Retinal pigment epithelial cell (primary cell): ENCODE measurements around the gene SUSD1.
"Not testable (repeated sequence)": the region's sequence is repeated elsewhere in the genome, so short reads cannot be mapped to it uniquely, and the experiment has no call there.

Experiments used
- DNase-seq: peaks from one replicate; pipeline ENCODE4 v3.0.0-alpha.2; 2010; ENCODE audit warnings: low read depth
- H3K4me3 ChIP-seq: 2 replicates; pipeline ENCODE4 v1.5.1; 2011; ENCODE audit warnings: mild to moderate bottlenecking, low read length, control low read depth, moderate library complexity
- TF ChIP-seq, protein P1 (sequence below): conservative IDR thresholded peaks from 2 replicates; pipeline ENCODE4 v1.5.1; 2011; ENCODE audit warnings: low read depth, low read length, control low read depth, inconsistent platforms

The SUSD1 gene

DNA sequence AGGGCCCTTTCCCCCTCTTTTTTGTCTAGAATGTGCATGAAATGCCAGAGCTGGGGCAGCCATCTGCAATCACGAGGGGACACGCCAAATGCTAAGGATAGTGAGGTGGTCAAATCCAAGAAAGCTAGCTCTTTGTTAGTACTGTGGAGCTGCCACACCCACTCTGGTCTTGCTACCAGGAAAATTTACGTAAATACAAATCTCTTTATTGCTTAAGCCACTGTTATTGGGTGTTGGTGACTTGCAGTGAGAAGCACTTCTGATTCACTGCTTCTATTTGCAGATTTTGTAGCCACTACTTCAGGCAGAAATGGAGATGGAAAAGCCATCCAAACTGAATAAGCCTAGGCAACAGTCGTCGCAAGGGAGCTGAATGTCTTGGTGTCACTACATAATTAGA, 25.6 kb upstream of the SUSD1 start:
- TF ChIP-seq, protein P1, sequence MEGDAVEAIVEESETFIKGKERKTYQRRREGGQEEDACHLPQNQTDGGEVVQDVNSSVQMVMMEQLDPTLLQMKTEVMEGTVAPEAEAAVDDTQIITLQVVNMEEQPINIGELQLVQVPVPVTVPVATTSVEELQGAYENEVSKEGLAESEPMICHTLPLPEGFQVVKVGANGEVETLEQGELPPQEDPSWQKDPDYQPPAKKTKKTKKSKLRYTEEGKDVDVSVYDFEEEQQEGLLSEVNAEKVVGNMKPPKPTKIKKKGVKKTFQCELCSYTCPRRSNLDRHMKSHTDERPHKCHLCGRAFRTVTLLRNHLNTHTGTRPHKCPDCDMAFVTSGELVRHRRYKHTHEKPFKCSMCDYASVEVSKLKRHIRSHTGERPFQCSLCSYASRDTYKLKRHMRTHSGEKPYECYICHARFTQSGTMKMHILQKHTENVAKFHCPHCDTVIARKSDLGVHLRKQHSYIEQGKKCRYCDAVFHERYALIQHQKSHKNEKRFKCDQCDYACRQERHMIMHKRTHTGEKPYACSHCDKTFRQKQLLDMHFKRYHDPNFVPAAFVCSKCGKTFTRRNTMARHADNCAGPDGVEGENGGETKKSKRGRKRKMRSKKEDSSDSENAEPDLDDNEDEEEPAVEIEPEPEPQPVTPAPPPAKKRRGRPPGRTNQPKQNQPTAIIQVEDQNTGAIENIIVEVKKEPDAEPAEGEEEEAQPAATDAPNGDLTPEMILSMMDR = no peak
- H3K4me3 ChIP-seq = no peak overlapping the region
- no peak for DNase-seq

DNA sequence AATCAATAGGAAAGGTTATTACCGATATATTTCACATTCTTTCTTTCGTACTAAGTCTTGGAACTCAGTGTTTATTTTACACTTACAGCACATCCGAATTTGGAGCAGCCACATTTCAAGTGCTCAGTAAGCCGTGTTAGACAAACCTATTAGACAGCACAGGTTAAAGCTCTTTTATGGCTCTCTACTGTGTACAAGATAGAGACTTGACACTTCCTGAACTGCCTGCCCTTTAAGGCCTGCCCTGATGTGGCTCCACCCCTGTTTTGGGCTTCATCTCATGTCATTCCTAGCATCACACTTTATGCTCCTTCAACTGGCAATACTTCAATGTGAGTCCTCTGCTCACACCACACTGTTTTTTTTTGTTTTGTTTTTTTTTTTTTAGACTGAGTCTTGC, 23.5 kb upstream of the SUSD1 start:
- no peak overlapping the region for H3K4me3 ChIP-seq
- DNase-seq = no peak
- TF ChIP-seq, protein P1 = no peak

DNA sequence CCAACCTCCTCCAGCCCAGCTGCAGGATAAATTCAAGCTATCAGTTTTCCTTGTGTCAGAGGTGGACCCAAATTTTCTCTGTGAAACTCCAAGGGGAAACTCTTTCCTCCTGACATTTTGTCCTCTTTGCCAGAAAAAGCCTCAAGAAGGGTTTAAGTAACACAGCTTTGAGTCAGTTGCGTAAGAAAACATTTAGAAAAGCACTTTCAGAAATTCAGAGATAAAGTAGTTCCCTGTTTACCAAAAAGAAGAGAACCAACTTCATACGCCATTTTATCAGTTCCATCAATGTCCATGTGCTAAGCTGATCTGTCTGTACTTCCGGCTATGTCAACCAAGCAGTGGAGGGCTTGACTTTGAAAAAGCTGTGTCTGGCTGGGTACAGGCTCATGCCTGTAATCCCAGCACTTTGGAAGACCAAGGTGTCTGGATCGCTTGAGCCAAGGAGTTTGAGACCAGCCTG, 19.9 kb upstream of the SUSD1 start:
- TF ChIP-seq, protein P1 = no peak
- no peak for DNase-seq
- no peak overlapping the region for H3K4me3 ChIP-seq

DNA sequence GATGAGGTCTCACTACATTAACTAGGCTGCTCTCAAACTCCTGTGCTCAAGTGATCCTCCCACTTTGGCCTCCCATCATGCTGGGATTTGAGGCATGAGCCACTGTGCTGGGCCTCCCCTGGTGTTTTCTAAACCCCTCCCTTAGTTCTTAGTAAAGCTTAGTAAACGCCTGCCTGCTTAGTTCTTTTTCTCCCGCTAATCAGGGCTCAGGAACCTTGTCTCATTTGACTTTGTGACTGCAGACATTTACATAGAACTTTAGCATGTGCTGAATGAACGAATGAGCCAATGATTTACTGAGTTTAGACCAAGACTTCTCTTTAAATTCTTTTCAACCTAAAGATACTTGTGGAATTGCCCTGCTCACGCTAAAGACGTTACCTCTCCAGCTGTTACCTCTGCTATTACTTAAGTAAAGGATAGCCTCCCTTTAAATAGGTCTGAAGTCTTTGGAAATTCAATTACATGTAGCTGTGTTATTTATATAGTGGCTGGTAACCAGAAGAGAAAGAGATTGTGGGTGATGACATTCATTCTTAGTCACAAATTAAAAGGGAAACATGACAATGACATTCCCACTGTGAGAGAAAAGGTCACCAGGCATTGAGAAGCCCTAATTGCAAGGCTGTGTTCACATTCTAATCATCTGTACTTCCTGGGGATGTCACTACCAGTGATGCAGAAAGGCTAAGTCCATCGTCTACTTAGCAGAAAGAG, 18.6 kb upstream of the SUSD1 start:
- TF ChIP-seq, protein P1 = no peak
- H3K4me3 ChIP-seq = no peak overlapping the region
- no peak for DNase-seq

DNA sequence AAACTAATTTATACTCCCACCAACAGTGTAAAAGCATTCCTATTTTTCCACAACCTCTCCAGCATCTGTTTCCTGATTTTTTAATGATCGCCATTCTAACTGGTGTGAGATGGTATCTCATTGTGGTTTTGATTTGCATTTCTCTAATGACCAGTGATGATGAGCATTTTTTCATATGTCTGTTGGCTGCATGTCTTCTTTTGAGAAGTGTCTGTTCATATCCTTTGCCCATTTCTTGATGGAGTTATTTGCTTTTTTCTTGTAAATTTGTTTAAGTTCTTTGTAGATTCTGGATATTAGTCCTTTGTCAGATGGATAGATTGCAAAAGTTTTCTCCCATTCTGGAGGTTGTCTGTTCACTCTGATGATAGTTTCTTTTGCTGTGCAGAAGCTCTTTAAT, 15.2 kb upstream of the SUSD1 start:
- not testable (repeated sequence) for DNase-seq, H3K4me3 ChIP-seq

DNA sequence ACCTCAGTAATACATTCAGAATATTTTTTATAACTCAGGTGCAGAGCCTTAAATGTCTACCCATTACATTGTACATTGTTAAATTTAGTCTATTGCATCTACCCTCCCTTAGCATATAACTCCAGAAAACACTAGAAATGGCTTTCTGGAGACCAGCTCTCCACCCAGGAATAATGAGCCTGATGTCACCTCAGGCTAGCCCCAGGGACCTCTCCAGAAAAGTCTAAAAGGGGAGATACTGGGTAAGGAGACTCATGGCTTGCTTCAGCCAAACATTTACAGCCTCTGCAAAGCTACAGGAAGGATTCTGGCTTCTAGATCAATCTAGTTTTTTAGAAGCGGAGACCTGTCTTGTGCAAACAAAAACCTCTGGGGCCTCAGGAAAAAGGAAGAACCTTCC, 13.8 kb upstream of the SUSD1 start:
- no peak overlapping the region for H3K4me3 ChIP-seq
- TF ChIP-seq, protein P1 = no peak
- no peak for DNase-seq

DNA sequence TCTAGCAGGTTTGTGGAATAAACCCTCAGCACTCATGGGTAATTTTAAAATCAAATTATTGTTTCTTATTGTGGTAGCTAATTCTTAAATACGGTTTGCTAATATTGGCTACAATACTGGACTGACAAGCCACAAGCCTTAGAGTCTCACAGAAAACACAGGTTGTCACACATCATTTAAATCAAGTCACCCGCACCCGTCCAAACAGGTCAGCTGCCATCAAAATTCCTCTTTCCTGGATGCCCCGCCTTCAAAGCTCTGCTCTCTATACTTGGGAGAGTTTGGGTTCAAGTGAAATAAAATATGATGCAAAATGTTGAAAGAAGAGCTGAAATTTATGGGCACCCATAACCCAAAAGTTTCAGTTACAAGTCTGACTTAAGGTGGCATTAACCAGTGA, 12.3 kb upstream of the SUSD1 start:
- no peak for DNase-seq
- TF ChIP-seq, protein P1 = no peak
- H3K4me3 ChIP-seq = no peak overlapping the region
